PC-9 (cell line): ENCODE measurements around the gene CUL3.

Experiments used
- CTCF ChIP-seq: fragments of 200-600 bp; sonication (generic); conservative IDR thresholded peaks from 2 replicates; pipeline ENCODE4 v1.6.1; 2017; ENCODE audit warnings: mixed run types, antibody characterized with exemption, mild to moderate bottlenecking, moderate library complexity
- EZH2 ChIP-seq: fragments of 200-600 bp; sonication (generic); IDR thresholded peaks from 2 replicates; pipeline ENCODE4 v1.8.0; 2017; ENCODE audit warnings: antibody characterized with exemption, low read depth

GRCh38 chr2:224506494-224506893 is 78.7 kb downstream of the CUL3 start:
- no peak for TF ChIP-seq CTCF
- no peak for TF ChIP-seq EZH2
